Suprapubic skin (tissue), 4 donors: ENCODE results near the gene ACBD6.

Source experiments
- EP300 ChIP-seq: sonication (generic); formaldehyde crosslinking; IDR thresholded peaks from one replicate; pipeline ENCODE4 v1.6.1; 2017; ENCODE audit warnings: antibody characterized with exemption
- POLR2A ChIP-seq, 2 donors: fragments of 450-650 bp; IDR thresholded peaks; one replicate each; pipeline ENCODE4 v1.6.1; 2017; ENCODE audit warnings: antibody characterized with exemption in 2 of 2, mild to moderate bottlenecking in 2 of 2, moderate library complexity in 2 of 2
- POLR2AphosphoS5 ChIP-seq, 3 donors: sonication (generic); formaldehyde crosslinking; IDR thresholded peaks; one replicate each; pipeline ENCODE4 v1.6.1; 2017; ENCODE audit warnings: antibody characterized with exemption in 3 of 3
- TF ChIP-seq, protein P1 (sequence below), 2 donors: fragments of 200-600 bp in 1 of 2; fragments of 450-650 bp in 1 of 2; sonication (generic) in 1 of 2; IDR thresholded peaks; one replicate each; pipeline ENCODE4 v1.5.1; 2016 to 2019; ENCODE audit warnings: antibody characterized with exemption in 2 of 2, mild to moderate bottlenecking in 1 of 2, moderate library complexity in 1 of 2

GRCh38 chr1:180451504-180451903, 50.9 kb downstream of the ACBD6 start:
- TF ChIP-seq, protein P1, sequence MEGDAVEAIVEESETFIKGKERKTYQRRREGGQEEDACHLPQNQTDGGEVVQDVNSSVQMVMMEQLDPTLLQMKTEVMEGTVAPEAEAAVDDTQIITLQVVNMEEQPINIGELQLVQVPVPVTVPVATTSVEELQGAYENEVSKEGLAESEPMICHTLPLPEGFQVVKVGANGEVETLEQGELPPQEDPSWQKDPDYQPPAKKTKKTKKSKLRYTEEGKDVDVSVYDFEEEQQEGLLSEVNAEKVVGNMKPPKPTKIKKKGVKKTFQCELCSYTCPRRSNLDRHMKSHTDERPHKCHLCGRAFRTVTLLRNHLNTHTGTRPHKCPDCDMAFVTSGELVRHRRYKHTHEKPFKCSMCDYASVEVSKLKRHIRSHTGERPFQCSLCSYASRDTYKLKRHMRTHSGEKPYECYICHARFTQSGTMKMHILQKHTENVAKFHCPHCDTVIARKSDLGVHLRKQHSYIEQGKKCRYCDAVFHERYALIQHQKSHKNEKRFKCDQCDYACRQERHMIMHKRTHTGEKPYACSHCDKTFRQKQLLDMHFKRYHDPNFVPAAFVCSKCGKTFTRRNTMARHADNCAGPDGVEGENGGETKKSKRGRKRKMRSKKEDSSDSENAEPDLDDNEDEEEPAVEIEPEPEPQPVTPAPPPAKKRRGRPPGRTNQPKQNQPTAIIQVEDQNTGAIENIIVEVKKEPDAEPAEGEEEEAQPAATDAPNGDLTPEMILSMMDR (IDR thresholded peaks at IDR 0.05) = no peak
- TF ChIP-seq POLR2AphosphoS5 (IDR thresholded peaks at IDR 0.05) (no peak), EP300 (no peak), POLR2A (IDR thresholded peaks at IDR 0.05) (no peak)
